Trophoblast cell (in vitro differentiated cells and primary cell): ENCODE results near the gene CHRDL1.

Source experiments
- DNase-seq, 2 donors: peaks; one replicate each; pipeline ENCODE4 v3.0.0-alpha.2; 2016
- H2AFZ ChIP-seq: 2 replicates; pipeline ENCODE4 v1.6.1; 2013; ENCODE audit warnings: low read length, moderate library complexity, mild to moderate bottlenecking; ENCODE audit not compliant: insufficient read depth, poor library complexity
- H2AK5ac ChIP-seq: 2 replicates; pipeline ENCODE4 v1.6.1; 2013; ENCODE audit warnings: mild to moderate bottlenecking, low read length
- H2BK120ac ChIP-seq: 2 replicates; pipeline ENCODE4 v1.6.1; 2013; ENCODE audit warnings: low read length, mild to moderate bottlenecking, moderate library complexity; ENCODE audit not compliant: insufficient read depth, poor library complexity
- H2BK12ac ChIP-seq: 2 replicates; pipeline ENCODE4 v1.6.1; 2013; ENCODE audit warnings: mild to moderate bottlenecking, low read length, moderate library complexity
- H2BK5ac ChIP-seq: 2 replicates; pipeline ENCODE4 v1.6.1; 2013; ENCODE audit warnings: low read length, low read depth, moderate library complexity, mild to moderate bottlenecking; ENCODE audit not compliant: poor library complexity
- H3K14ac ChIP-seq: 2 replicates; pipeline ENCODE4 v1.6.1; 2013; ENCODE audit warnings: mild to moderate bottlenecking, low read length
- H3K18ac ChIP-seq: 2 replicates; pipeline ENCODE4 v1.6.1; 2013; ENCODE audit warnings: mild to moderate bottlenecking, low read length
- H3K23ac ChIP-seq: 2 replicates; pipeline ENCODE4 v1.6.1; 2013; ENCODE audit warnings: low read length
- H3K27ac ChIP-seq: 2 replicates; pipeline ENCODE4 v1.5.1; 2013; ENCODE audit warnings: low read depth, mild to moderate bottlenecking, inconsistent platforms, low read length, moderate library complexity
- H3K27me3 ChIP-seq: 2 replicates; pipeline ENCODE4 v1.6.1; 2013; ENCODE audit warnings: inconsistent platforms, mild to moderate bottlenecking, low read length, moderate library complexity; ENCODE audit not compliant: insufficient read depth
- H3K36me3 ChIP-seq, 2 experiments: 1 replicate in 1 of 2; 2 replicates in 1 of 2; pipeline ENCODE4 v1.6.1; 2013; ENCODE audit warnings: low read length in 2 of 2, mild to moderate bottlenecking in 2 of 2, moderate library complexity in 1 of 2; ENCODE audit not compliant: insufficient read depth in 2 of 2, control insufficient read depth in 1 of 2
- H3K4ac ChIP-seq: 2 replicates; pipeline ENCODE4 v1.6.1; 2013; ENCODE audit warnings: low read depth, mild to moderate bottlenecking, low read length, moderate library complexity
- H3K4me1 ChIP-seq, 2 experiments: 1 replicate in 1 of 2; 2 replicates in 1 of 2; pipeline ENCODE4 v1.6.1; 2013; ENCODE audit warnings: low read length in 2 of 2, mild to moderate bottlenecking in 2 of 2, moderate library complexity in 1 of 2; ENCODE audit not compliant: insufficient read depth in 2 of 2, control insufficient read depth in 1 of 2
- H3K4me2 ChIP-seq: 2 replicates; pipeline ENCODE4 v1.6.1; 2013; ENCODE audit warnings: inconsistent platforms, mild to moderate bottlenecking, low read length, moderate library complexity
- H3K4me3 ChIP-seq: 2 replicates; pipeline ENCODE4 v1.5.1; 2013; ENCODE audit warnings: mild to moderate bottlenecking, low read depth, low read length, inconsistent platforms
- H3K79me1 ChIP-seq: one replicate; pipeline ENCODE4 v1.6.1; 2013; ENCODE audit warnings: low read length
- H3K79me2 ChIP-seq: 2 replicates; pipeline ENCODE4 v1.6.1; 2013; ENCODE audit warnings: low read length, mild to moderate bottlenecking; ENCODE audit not compliant: control insufficient read depth, insufficient read depth, poor library complexity
- H3K9ac ChIP-seq: 2 replicates; pipeline ENCODE4 v1.6.1; 2013; ENCODE audit warnings: mild to moderate bottlenecking, low read length
- H3K9me3 ChIP-seq: 2 replicates; pipeline ENCODE4 v1.6.1; 2013; ENCODE audit warnings: low read depth, mild to moderate bottlenecking, control low read depth, inconsistent platforms, low read length; ENCODE audit not compliant: insufficient read depth
- H4K12ac ChIP-seq: 2 replicates; pipeline ENCODE4 v1.6.1; 2013; ENCODE audit warnings: low read depth, mild to moderate bottlenecking, low read length, moderate library complexity
- H4K8ac ChIP-seq: 2 replicates; pipeline ENCODE4 v1.6.1; 2013; ENCODE audit warnings: low read depth, mild to moderate bottlenecking, low read length, moderate library complexity
- H4K91ac ChIP-seq: one replicate; pipeline ENCODE4 v1.6.1; 2013; ENCODE audit warnings: low read depth, mild to moderate bottlenecking, low read length, moderate library complexity
- WGBS: extraction: QIAGEN DNeasy Blood & Tissue Kit; methylation state at CpG from one replicate; pipeline ENCODE4 v1.1.7; 2013; ENCODE audit warnings: missing lambda C conversion rate; ENCODE audit not compliant: insufficient read length, insufficient coverage; ENCODE audit errors: extremely low coverage; 5-methylcytosine and 5-hydroxymethylcytosine counted together

CHRDL1 gene

GRCh38 chrX:110683925-110684324, 111.7 kb downstream of the CHRDL1 start:
- Histone ChIP-seq H2BK12ac (no peak overlapping the region), H4K12ac (no peak overlapping the region)
- WGBS = no CpG with 5 or more reads among the region's 2 CpGs

GRCh38 chrX:110678591-110678990, 117.0 kb downstream of the CHRDL1 start:
- DNase-seq = no peak
- no peak overlapping the region for H3K14ac ChIP-seq
- no peak overlapping the region for H4K91ac ChIP-seq
- no peak overlapping the region for H4K12ac ChIP-seq
- no peak overlapping the region for H3K4me3 ChIP-seq
- H3K27me3 ChIP-seq = no peaks in the 10 kb centered on the region
- H3K79me1 ChIP-seq = no peaks in the 10 kb centered on the region
- H3K4me2 ChIP-seq = no peak overlapping the region
- H3K9ac ChIP-seq = no peak overlapping the region
- no peak overlapping the region for H3K27ac ChIP-seq
- H3K9me3 ChIP-seq = no peaks in the 10 kb centered on the region
- H2BK12ac ChIP-seq = no peak overlapping the region
- H4K8ac ChIP-seq = no peak overlapping the region
- H3K18ac ChIP-seq = no peak overlapping the region
- H2BK120ac ChIP-seq = no peak overlapping the region
- H2AFZ ChIP-seq = no peak overlapping the region
- H3K23ac ChIP-seq = no peak overlapping the region
- no peak overlapping the region for H3K4ac ChIP-seq
- H2AK5ac ChIP-seq = no peak overlapping the region
- H3K4me1 ChIP-seq = no peaks in the 10 kb centered on the region
- WGBS = no CpG with 5 or more reads among the region's 1 CpG
- no peaks in the 10 kb centered on the region for H3K36me3 ChIP-seq
- no peak overlapping the region for H2BK5ac ChIP-seq
- H3K79me2 ChIP-seq = no peaks in the 10 kb centered on the region

More at GRCh38 chrX:110683925-110684324, 111.7 kb downstream of the CHRDL1 start:
- Histone ChIP-seq H3K27me3 (no peaks in the 10 kb centered on the region), H2AK5ac (no peak overlapping the region), H3K4ac (no peak overlapping the region), H3K9me3 (no peaks in the 10 kb centered on the region), H2BK120ac (no peak overlapping the region), H3K4me2 (no peak overlapping the region), H3K4me1 (no peaks in the 10 kb centered on the region), H3K79me1 (no peaks in the 10 kb centered on the region), H2AFZ (no peak overlapping the region), H3K23ac (no peak overlapping the region), H4K91ac (no peak overlapping the region), H3K4me3 (no peak overlapping the region), H2BK5ac (no peak overlapping the region), H3K9ac (no peak overlapping the region), H3K79me2 (no peaks in the 10 kb centered on the region), H3K18ac (no peak overlapping the region), H3K36me3 (no peaks in the 10 kb centered on the region), H3K27ac (no peak overlapping the region), H3K14ac (no peak overlapping the region), H4K8ac (no peak overlapping the region)
- DNase-seq = no peak

GRCh38 chrX:110675886-110676285, 119.7 kb downstream of the CHRDL1 start:
- Histone ChIP-seq H3K4me1 (no peaks in the 10 kb centered on the region), H3K36me3 (no peaks in the 10 kb centered on the region), H3K79me2 (no peaks in the 10 kb centered on the region), H2BK5ac (no peak overlapping the region), H4K91ac (no peak overlapping the region), H3K9me3 (no peaks in the 10 kb centered on the region), H3K23ac (no peak overlapping the region), H2AFZ (no peak overlapping the region), H2BK12ac (no peak overlapping the region), H3K4ac (no peak overlapping the region), H3K9ac (no peak overlapping the region), H3K4me2 (no peak overlapping the region), H3K27me3 (no peaks in the 10 kb centered on the region), H2BK120ac (no peak overlapping the region), H4K8ac (no peak overlapping the region), H3K14ac (no peak overlapping the region), H2AK5ac (no peak overlapping the region), H3K79me1 (no peaks in the 10 kb centered on the region), H4K12ac (no peak overlapping the region), H3K27ac (no peak overlapping the region), H3K4me3 (no peak overlapping the region), H3K18ac (no peak overlapping the region)
- WGBS = no CpG with 5 or more reads among the region's 1 CpG
- no peak for DNase-seq

DNA sequence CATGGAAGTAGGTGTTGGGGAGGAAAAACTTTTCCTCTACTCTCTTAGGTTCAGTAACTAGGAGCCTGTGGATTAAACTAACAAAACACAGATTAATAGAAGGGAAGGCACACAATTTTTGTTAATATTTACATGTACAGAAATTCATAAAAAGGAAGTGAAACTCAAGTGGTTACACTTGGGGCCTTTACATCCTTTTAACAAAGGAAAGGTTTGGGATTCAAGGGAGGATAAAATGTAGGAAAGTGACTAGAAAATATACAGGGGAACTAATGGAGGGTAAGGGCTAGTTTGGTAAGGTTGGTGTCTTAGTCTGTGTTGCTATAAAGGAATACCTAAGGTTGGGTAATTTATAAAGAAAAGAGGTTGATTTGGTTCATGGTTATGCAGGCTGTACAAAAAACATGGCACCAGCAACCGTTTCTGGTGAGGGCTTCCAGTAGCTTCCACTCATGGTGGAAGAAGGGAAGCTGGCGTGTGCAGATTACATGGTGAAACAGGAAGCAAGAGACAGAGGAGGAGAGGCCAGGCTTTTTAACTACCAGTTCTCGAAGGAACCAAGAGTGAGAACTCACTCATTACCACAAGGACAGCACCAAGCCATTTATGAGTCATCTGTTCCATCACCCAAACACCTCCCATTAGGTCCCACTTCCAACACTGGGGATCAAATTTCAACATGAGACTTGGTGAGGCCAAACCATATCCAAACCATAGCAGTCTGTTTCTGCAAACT, 124.4 kb downstream of the CHRDL1 start:
- Histone ChIP-seq H3K79me1 (no peaks in the 10 kb centered on the region), H3K4ac (no peak overlapping the region), H3K79me2 (no peaks in the 10 kb centered on the region), H3K18ac (no peak overlapping the region), H3K9me3 (no peaks in the 10 kb centered on the region), H2BK120ac (no peak overlapping the region), H3K27me3 (no peaks in the 10 kb centered on the region), H4K12ac (no peak overlapping the region), H3K27ac (no peak overlapping the region), H3K4me1 (peaks cover 2% of the 10 kb centered on the region in 2 experiments), H2BK5ac (no peak overlapping the region), H3K23ac (no peak overlapping the region), H3K4me2 (no peak overlapping the region), H2BK12ac (no peak overlapping the region), H3K4me3 (no peak overlapping the region), H3K14ac (no peak overlapping the region), H4K8ac (no peak overlapping the region), H2AK5ac (no peak overlapping the region), H3K36me3 (no peaks in the 10 kb centered on the region), H2AFZ (no peak overlapping the region), H4K91ac (no peak overlapping the region), H3K9ac (no peak overlapping the region)
- no CpG with 5 or more reads among the region's 3 CpGs for WGBS
- no peak for DNase-seq
